Smooth muscle cell (in vitro differentiated cells): ENCODE results near the gene DNAH8. TPM values are rescaled to one million over a fixed set of nuclear protein-coding genes. Genes with fewer than 3 reads are reported as not detected.

Experiments
- DNase-seq: peaks from one replicate; lab custom pipeline; 2025; ENCODE audit not compliant: unreplicated experiment; lab: John Stamatoyannopoulos, UW
- H2AFZ ChIP-seq: fragments of 200-600 bp; sonication (generic); 2 replicates; pipeline ENCODE4 v1.6.0; 2016; ENCODE audit warnings: antibody characterized with exemption, low read depth, mild to moderate bottlenecking
- H3F3A ChIP-seq: fragments of 200-600 bp; sonication (generic); 2 replicates; pipeline ENCODE4 v1.6.0; 2017; ENCODE audit warnings: antibody characterized with exemption, low read depth
- H3K27ac ChIP-seq: fragments of 200-600 bp; sonication (generic); 2 replicates; pipeline ENCODE4 v1.5.1; 2016; ENCODE audit warnings: low read depth, mild to moderate bottlenecking
- H3K27me3 ChIP-seq: fragments of 200-600 bp; sonication (generic); 2 replicates; pipeline ENCODE4 v1.6.1; 2016; ENCODE audit warnings: low read depth, mild to moderate bottlenecking
- H3K36me3 ChIP-seq: fragments of 200-600 bp; sonication (generic); 2 replicates; pipeline ENCODE4 v1.5.1; 2016; ENCODE audit warnings: low read depth
- H3K4me1 ChIP-seq: fragments of 200-600 bp; sonication (generic); 2 replicates; pipeline ENCODE4 v1.5.1; 2016; ENCODE audit warnings: low read depth
- H3K4me2 ChIP-seq: fragments of 200-600 bp; sonication (generic); 2 replicates; pipeline ENCODE4 v1.6.0; 2016; ENCODE audit warnings: mild to moderate bottlenecking
- H3K4me3 ChIP-seq: fragments of 200-600 bp; sonication (generic); 2 replicates; pipeline ENCODE4 v1.5.1; 2016; ENCODE audit warnings: mild to moderate bottlenecking
- H3K79me2 ChIP-seq: fragments of 200-600 bp; sonication (generic); 2 replicates; pipeline ENCODE4 v1.6.0; 2016; ENCODE audit warnings: low read depth, mild to moderate bottlenecking
- H3K9ac ChIP-seq: fragments of 200-600 bp; sonication (generic); 2 replicates; pipeline ENCODE4 v1.6.0; 2016; ENCODE audit warnings: low read depth
- H3K9me3 ChIP-seq: fragments of 200-600 bp; sonication (generic); replicated peaks from 2 replicates; pipeline ENCODE4 v1.5.1; 2016; ENCODE audit warnings: low read depth
- H4K20me1 ChIP-seq: fragments of 200-600 bp; sonication (generic); 2 replicates; pipeline ENCODE4 v1.6.0; 2016; ENCODE audit warnings: low read depth
- WGBS: methylation state at CpG from one replicate; pipeline ENCODE4 v1.1.7; 2016; ENCODE audit warnings: low lambda C conversion rate; 5-methylcytosine and 5-hydroxymethylcytosine counted together
- polyA plus RNA-seq: library from polyadenylated mRNA; unstranded; fragments of >200 nt; fragmentation: Nextera tagmentation; extraction: Ambion mirVana; gene quantifications from 2 replicates; pipeline ENCODE4 v1.2.1, GENCODE V29; 2016
- total RNA-seq: library from RNA; depleted of rRNA; stranded (reverse); fragments of >200 nt; gene quantifications from 2 replicates; pipeline ENCODE4 v1.2.3, GENCODE V29; 2014
- TF ChIP-seq, protein P1 (sequence below): fragments of 200-600 bp; sonication (generic); IDR thresholded peaks from 2 replicates; pipeline ENCODE4 v1.5.1; 2017; ENCODE audit warnings: borderline replicate concordance, mild to moderate bottlenecking, antibody characterized with exemption; ENCODE audit not compliant: insufficient read depth, poor library complexity, severe bottlenecking

The DNAH8 gene
- total and polyA plus RNA-seq, 2 experiments from 2014 or later = not detected

- Histone ChIP-seq H3K27ac (no peak overlapping the region), H3K9me3 (no peaks in the 10 kb centered on the region), H3K4me1 (no peaks in the 10 kb centered on the region), H3K27me3 (peaks cover 15% of the 10 kb centered on the region), H3K79me2 (no peaks in the 10 kb centered on the region), H3K36me3 (no peaks in the 10 kb centered on the region), H3K9ac (no peak overlapping the region), H3K4me3 (no peak overlapping the region), H3F3A (no peaks in the 10 kb centered on the region), H2AFZ (no peak overlapping the region), H3K4me2 (no peak overlapping the region), H4K20me1 (no peaks in the 10 kb centered on the region)
- TF ChIP-seq, protein P1, sequence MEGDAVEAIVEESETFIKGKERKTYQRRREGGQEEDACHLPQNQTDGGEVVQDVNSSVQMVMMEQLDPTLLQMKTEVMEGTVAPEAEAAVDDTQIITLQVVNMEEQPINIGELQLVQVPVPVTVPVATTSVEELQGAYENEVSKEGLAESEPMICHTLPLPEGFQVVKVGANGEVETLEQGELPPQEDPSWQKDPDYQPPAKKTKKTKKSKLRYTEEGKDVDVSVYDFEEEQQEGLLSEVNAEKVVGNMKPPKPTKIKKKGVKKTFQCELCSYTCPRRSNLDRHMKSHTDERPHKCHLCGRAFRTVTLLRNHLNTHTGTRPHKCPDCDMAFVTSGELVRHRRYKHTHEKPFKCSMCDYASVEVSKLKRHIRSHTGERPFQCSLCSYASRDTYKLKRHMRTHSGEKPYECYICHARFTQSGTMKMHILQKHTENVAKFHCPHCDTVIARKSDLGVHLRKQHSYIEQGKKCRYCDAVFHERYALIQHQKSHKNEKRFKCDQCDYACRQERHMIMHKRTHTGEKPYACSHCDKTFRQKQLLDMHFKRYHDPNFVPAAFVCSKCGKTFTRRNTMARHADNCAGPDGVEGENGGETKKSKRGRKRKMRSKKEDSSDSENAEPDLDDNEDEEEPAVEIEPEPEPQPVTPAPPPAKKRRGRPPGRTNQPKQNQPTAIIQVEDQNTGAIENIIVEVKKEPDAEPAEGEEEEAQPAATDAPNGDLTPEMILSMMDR = no peak
- no peak for DNase-seq
- 87% methylated on average over 5 of the region's 5 CpGs for WGBS
Observed at GRCh38 chr6:38857815-38858214, 142.7 kb downstream of the DNAH8 start.

DNA sequence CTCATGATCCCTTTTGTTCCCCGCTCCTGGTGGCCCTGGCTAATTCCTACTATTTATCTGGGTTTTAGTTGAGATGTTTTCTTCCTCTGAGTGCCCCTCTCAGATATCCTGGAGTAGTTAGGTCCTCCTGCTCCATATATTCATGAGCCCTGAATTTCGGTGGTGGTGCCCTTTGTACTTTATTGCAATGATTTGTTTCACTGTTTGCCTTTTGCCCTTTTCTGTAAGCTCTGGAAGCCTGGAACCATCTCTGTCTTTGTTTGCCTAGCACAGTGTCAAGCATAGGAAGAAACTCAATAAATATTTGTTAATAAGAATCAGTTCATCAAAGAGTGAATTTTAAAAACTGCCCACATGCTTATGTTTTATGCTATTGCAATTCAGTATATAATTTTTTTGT lies 144.9 kb downstream of the DNAH8 start:
- H3F3A ChIP-seq = no peaks in the 10 kb centered on the region
- H4K20me1 ChIP-seq = no peaks in the 10 kb centered on the region
- 91% methylated on average over 2 of the region's 2 CpGs for WGBS
- no peak overlapping the region for H3K27ac ChIP-seq
- TF ChIP-seq, protein P1 = no peak
- H3K36me3 ChIP-seq = no peaks in the 10 kb centered on the region
- H2AFZ ChIP-seq = no peak overlapping the region
- H3K4me1 ChIP-seq = no peaks in the 10 kb centered on the region
- no peaks in the 10 kb centered on the region for H3K79me2 ChIP-seq
- no peak overlapping the region for H3K9ac ChIP-seq
- no peak for DNase-seq
- H3K4me3 ChIP-seq = no peak overlapping the region
- H3K27me3 ChIP-seq = peaks cover 15% of the 10 kb centered on the region
- H3K9me3 ChIP-seq = no peaks in the 10 kb centered on the region
- H3K4me2 ChIP-seq = no peak overlapping the region

DNA sequence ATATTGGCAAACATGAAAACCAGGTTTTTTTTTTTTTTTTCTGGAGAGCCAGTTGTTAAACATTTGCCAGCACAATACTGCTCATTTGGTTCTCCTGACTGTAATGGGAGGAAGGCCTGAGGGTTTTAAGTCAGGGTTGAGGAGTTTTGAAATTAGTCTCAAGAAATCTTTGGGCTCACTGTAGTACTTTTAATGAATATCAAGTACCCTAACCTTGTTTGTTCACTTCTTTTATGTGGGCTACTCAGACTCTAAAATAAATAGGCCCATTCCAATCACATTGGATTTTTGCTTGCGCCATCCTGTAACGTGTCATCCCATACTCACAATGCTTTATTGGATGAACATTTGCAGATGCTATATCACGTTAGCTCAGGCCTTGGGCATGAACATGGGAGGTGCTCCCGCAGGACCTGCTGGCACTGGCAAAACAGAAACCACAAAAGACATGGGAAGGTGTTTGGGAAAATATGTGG lies 146.9 kb downstream of the DNAH8 start:
- TF ChIP-seq, protein P1 = no peak
- Histone ChIP-seq H3K79me2 (no peaks in the 10 kb centered on the region), H4K20me1 (no peaks in the 10 kb centered on the region), H3K9me3 (no peaks in the 10 kb centered on the region), H3K27me3 (peaks cover 7% of the 10 kb centered on the region), H3K36me3 (no peaks in the 10 kb centered on the region), H2AFZ (no peak overlapping the region), H3K4me1 (no peaks in the 10 kb centered on the region), H3K4me3 (no peak overlapping the region), H3F3A (no peaks in the 10 kb centered on the region), H3K9ac (no peak overlapping the region), H3K27ac (no peak overlapping the region), H3K4me2 (no peak overlapping the region)
- WGBS = 94% methylated on average over 4 of the region's 4 CpGs
- no peak for DNase-seq

DNA sequence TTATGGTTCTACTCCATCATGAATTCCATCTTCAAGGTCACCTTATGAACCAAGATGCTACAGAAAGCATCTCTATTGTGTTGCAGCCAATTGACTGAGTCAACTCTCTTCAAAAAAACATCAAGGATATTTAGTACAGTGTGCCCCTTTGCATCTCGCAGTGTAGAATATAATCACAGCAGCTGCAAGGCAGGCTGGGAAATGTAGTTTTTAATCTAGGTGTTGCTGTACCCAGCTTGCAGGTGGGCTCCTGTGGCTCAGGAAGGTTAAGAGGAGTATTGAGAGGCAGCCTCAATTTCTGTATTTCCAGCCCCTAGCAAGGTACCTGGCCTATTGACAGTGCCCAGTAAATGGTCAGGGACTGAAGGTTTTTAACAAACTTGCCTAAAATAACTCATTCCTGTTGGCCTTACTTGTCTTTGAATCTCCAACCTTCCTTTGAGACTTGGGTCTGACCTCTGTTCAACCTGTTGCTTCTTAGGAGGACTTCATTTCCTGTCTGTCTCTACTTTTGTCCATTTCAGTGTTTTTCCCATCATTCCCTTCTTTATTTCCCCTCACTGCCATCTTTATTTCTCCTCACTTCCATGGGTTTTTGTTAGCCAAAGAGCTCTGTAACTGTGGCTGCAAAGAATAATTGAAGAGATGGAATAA lies 150.5 kb downstream of the DNAH8 start:
- H3K9ac ChIP-seq = no peak overlapping the region
- DNase-seq = no peak
- H3F3A ChIP-seq = no peaks in the 10 kb centered on the region
- H4K20me1 ChIP-seq = no peaks in the 10 kb centered on the region
- H3K4me2 ChIP-seq = no peak overlapping the region
- TF ChIP-seq, protein P1 = no peak
- no peaks in the 10 kb centered on the region for H3K9me3 ChIP-seq
- no peak overlapping the region for H2AFZ ChIP-seq
- H3K4me3 ChIP-seq = no peak overlapping the region
- H3K36me3 ChIP-seq = no peaks in the 10 kb centered on the region
- H3K27me3 ChIP-seq = peaks cover 3% of the 10 kb centered on the region
- WGBS = 61% methylated on average over 1 of the region's 1 CpG
- H3K4me1 ChIP-seq = no peaks in the 10 kb centered on the region
- no peaks in the 10 kb centered on the region for H3K79me2 ChIP-seq
- H3K27ac ChIP-seq = no peak overlapping the region
